ENCODE results near the gene XYLT2. TPM values are rescaled to one million over a fixed set of nuclear protein-coding genes. Genes with fewer than 3 reads are reported as not detected.
A peak's percentile ranks its signal among the peaks of the same experiment; 100 is the strongest.

Gene XYLT2
- total and polyA plus RNA-seq, 2 of the 13 experiments (the other 11 are each of a cell fraction or from before 2014, with no cell fraction given) = 17.0 to 22.1 TPM

- TF ChIP-seq ATF5 (CRISPR knock-in tag; IDR thresholded peaks at IDR 0.05; ENCODE audit: low read depth) = no peak
- TF ChIP-seq HBP1 (CRISPR knock-in tag; IDR thresholded peaks at IDR 0.05; ENCODE audit: low read depth) = no peak
- no peak for TF ChIP-seq ONECUT2 (CRISPR knock-in tag; IDR thresholded peaks at IDR 0.05)
- TF ChIP-seq ZC3H13 (CRISPR knock-in tag; IDR thresholded peaks at IDR 0.05) = no peak
- 0 out of 2 replicates have a peak, but pooled peaks have one; percentile 32 for TF ChIP-seq POLR2G (IDR thresholded peaks at IDR 0.05; ENCODE audit: low read depth, low read length)
- TF ChIP-seq GTF3A (CRISPR knock-in tag; conservative IDR thresholded peaks at IDR 0.05) = no peak
- no peak; a peak in 1 of 4 replicates for TF ChIP-seq EP300 (IDR thresholded peaks at IDR 0.05; ENCODE audit: low read depth in 2 of 2, low read length in 2 of 2)
- TF ChIP-seq EP300 (CRISPR knock-in tag; IDR thresholded peaks at IDR 0.05; ENCODE audit: borderline replicate concordance) = no peak
- no peak for TF ChIP-seq ZBTB26 (CRISPR knock-in tag; IDR thresholded peaks at IDR 0.05; ENCODE audit: borderline replicate concordance)
- no peak for TF ChIP-seq NFYB (CRISPR knock-in tag; IDR thresholded peaks at IDR 0.05)
Observed at GRCh38 chr17:50371526-50371925, 25.6 kb downstream of the XYLT2 start (continued).

All from HepG2 (cell line).